IMR-90 (cell line): ENCODE measurements around the gene NTM. TPM values are rescaled to one million over a fixed set of nuclear protein-coding genes. Genes with fewer than 3 reads are reported as not detected.

ENCODE experiments used
- ATAC-seq: fragments of 200-7000 bp; cut with Tn5 transposase; 2 replicates; pipeline ENCODE4 v1.9.1; 2020; ENCODE audit warnings: low read depth, mild to moderate bottlenecking, moderate library complexity
- BruUV-seq: library from RNA; stranded (reverse); fragments of 400-500 nt; replicated peaks from 2 replicates; lab custom pipeline; 2021; lab: Mats Ljungman, UMichigan
- CTCF ChIA-PET: fragments of 300-600 bp; formaldehyde crosslinking; extraction: SDS; loops from one replicate; lab custom pipeline; 2021; ENCODE audit warnings: antibody characterized with exemption; lab: Yijun Ruan, JAX
- POLR2A ChIA-PET: fragments of 300-600 bp; sonication (Branson Sonifier 250); formaldehyde crosslinking; loops from one replicate; lab custom pipeline; 2022; ENCODE audit warnings: antibody characterized with exemption; ENCODE audit not compliant: unreplicated experiment; lab: Charles Lee
- DNase-seq: peaks from one replicate; pipeline ENCODE4 v3.0.0; 2013
- H2AFZ ChIP-seq: replicated peaks from 2 replicates; pipeline ENCODE3; 2013; ENCODE audit warnings: low read length, mild to moderate bottlenecking; ENCODE audit not compliant: poor library complexity
- H2AK5ac ChIP-seq: 2 replicates; pipeline ENCODE4 v1.6.1; 2013; ENCODE audit warnings: low read depth, low read length, inconsistent platforms
- H2AK9ac ChIP-seq: replicated peaks from 2 replicates; pipeline ENCODE3; 2013; ENCODE audit warnings: mild to moderate bottlenecking, low read depth, low read length, moderate library complexity; ENCODE audit not compliant: poor library complexity
- H2BK120ac ChIP-seq: 2 replicates; pipeline ENCODE4 v1.6.1; 2013; ENCODE audit warnings: low read depth, low read length, inconsistent platforms
- H2BK15ac ChIP-seq: 3 replicates; pipeline ENCODE4 v1.6.1; 2013; ENCODE audit warnings: low read depth, low read length, inconsistent platforms
- H2BK20ac ChIP-seq: 2 replicates; pipeline ENCODE4 v1.6.1; 2013; ENCODE audit warnings: low read depth, mild to moderate bottlenecking, inconsistent platforms, low read length, moderate library complexity
- H2BK5ac ChIP-seq: 2 replicates; pipeline ENCODE4 v1.6.1; 2013; ENCODE audit warnings: mild to moderate bottlenecking, low read depth, low read length, inconsistent platforms; ENCODE audit not compliant: poor library complexity, severe bottlenecking
- H3K14ac ChIP-seq: replicated peaks from 2 replicates; pipeline ENCODE4 v1.6.1; 2013; ENCODE audit warnings: low read depth, low read length, inconsistent platforms
- H3K18ac ChIP-seq: 2 replicates; pipeline ENCODE4 v1.6.1; 2013; ENCODE audit warnings: low read depth, low read length, control low read depth
- H3K23ac ChIP-seq: 2 replicates; pipeline ENCODE4 v1.6.1; 2013; ENCODE audit warnings: low read depth, low read length, inconsistent platforms
- H3K27ac ChIP-seq: 2 replicates; pipeline ENCODE4 v1.5.1; 2013; ENCODE audit warnings: mild to moderate bottlenecking, control low read depth, low read length; ENCODE audit not compliant: insufficient read depth
- H3K27me3 ChIP-seq: 2 replicates; pipeline ENCODE4 v1.6.1; 2013; ENCODE audit warnings: low read length; ENCODE audit not compliant: control insufficient read depth, insufficient read depth
- H3K36me3 ChIP-seq: 2 replicates; pipeline ENCODE4 v1.6.1; 2013; ENCODE audit warnings: low read length, mixed read lengths; ENCODE audit not compliant: control insufficient read depth, insufficient read depth
- H3K4ac ChIP-seq: 2 replicates; pipeline ENCODE4 v1.6.1; 2013; ENCODE audit warnings: low read depth, low read length, inconsistent platforms
- H3K4me1 ChIP-seq: 2 replicates; pipeline ENCODE4 v1.6.1; 2013; ENCODE audit warnings: low read length, mixed read lengths; ENCODE audit not compliant: control insufficient read depth, insufficient read depth
- H3K4me2 ChIP-seq: 2 replicates; pipeline ENCODE4 v1.6.1; 2013; ENCODE audit warnings: low read depth, mild to moderate bottlenecking, control low read depth, low read length, moderate library complexity
- H3K4me3 ChIP-seq: 2 replicates; pipeline ENCODE4 v1.5.1; 2013; ENCODE audit warnings: low read depth, mild to moderate bottlenecking, control low read depth, low read length, moderate library complexity; ENCODE audit not compliant: insufficient read depth
- H3K56ac ChIP-seq: 2 replicates; pipeline ENCODE4 v1.6.1; 2013; ENCODE audit warnings: low read length, inconsistent platforms; ENCODE audit not compliant: insufficient read depth; ENCODE audit errors: extremely low read depth
- H3K79me1 ChIP-seq, 2 experiments: 2 replicates each; pipeline ENCODE4 v1.6.1; 2013; ENCODE audit warnings: low read length in 2 of 2, inconsistent platforms in 1 of 2, low read depth in 1 of 2
- H3K9ac ChIP-seq: 2 replicates; pipeline ENCODE4 v1.6.1; 2013; ENCODE audit warnings: low read depth, low read length, control low read depth
- H3K9me1 ChIP-seq: 2 replicates; pipeline ENCODE4 v1.6.1; 2013; ENCODE audit warnings: low read length, inconsistent platforms; ENCODE audit not compliant: insufficient read depth
- H3K9me3 ChIP-seq: 2 replicates; pipeline ENCODE4 v1.6.1; 2013; ENCODE audit warnings: low read length; ENCODE audit not compliant: control insufficient read depth, insufficient read depth
- H4K20me1 ChIP-seq: 2 replicates; pipeline ENCODE4 v1.6.1; 2013; ENCODE audit warnings: low read length, inconsistent platforms; ENCODE audit not compliant: insufficient read depth
- H4K5ac ChIP-seq: 2 replicates; pipeline ENCODE4 v1.6.1; 2013; ENCODE audit warnings: mild to moderate bottlenecking, low read depth, low read length, control low read depth
- H4K8ac ChIP-seq, 2 experiments: 2 replicates each; pipeline ENCODE4 v1.6.1; 2013; ENCODE audit warnings: low read depth in 2 of 2, low read length in 2 of 2, control low read depth in 1 of 2, inconsistent platforms in 1 of 2
- H4K91ac ChIP-seq: 2 replicates; pipeline ENCODE4 v1.6.1; 2013; ENCODE audit warnings: low read depth, low read length, inconsistent platforms; ENCODE audit not compliant: insufficient read depth
- CEBPB ChIP-seq: IDR thresholded peaks from 2 replicates; pipeline ENCODE4 v1.6.1; 2012; ENCODE audit warnings: low read depth, low read length, improper control_type of control experiment
- FOS ChIP-seq: fragments of 150-350 bp; IDR thresholded peaks from 2 replicates; pipeline ENCODE4 v1.6.1; 2016; ENCODE audit warnings: low read depth, low read length
- MAZ ChIP-seq: IDR thresholded peaks from 2 replicates; pipeline ENCODE4 v1.6.1; 2012; ENCODE audit warnings: low read depth, mild to moderate bottlenecking, low read length, improper control_type of control experiment, moderate library complexity, borderline replicate concordance
- MXI1 ChIP-seq: IDR thresholded peaks from 2 replicates; pipeline ENCODE4 v1.6.1; 2012; ENCODE audit warnings: low read depth, mild to moderate bottlenecking, low read length, moderate library complexity, borderline replicate concordance
- POLR2A ChIP-seq: IDR thresholded peaks from 2 replicates; pipeline ENCODE4 v1.6.1; 2012; ENCODE audit warnings: mild to moderate bottlenecking, low read depth, low read length
- RAD21 ChIP-seq: IDR thresholded peaks from 2 replicates; pipeline ENCODE4 v1.6.1; 2012; ENCODE audit warnings: low read length, improper control_type of control experiment
- SMC3 ChIP-seq: fragments of 150-350 bp; IDR thresholded peaks from 2 replicates; pipeline ENCODE4 v1.6.1; 2016; ENCODE audit warnings: low read depth, mild to moderate bottlenecking, antibody characterized with exemption, low read length, moderate library complexity
- WGBS, 2 experiments: methylation state at CpG; one replicate each; pipeline versions ENCODE4 v1.1.5 to v1.1.7; 2013; ENCODE audit warnings: missing lambda C conversion rate in 2 of 2; ENCODE audit not compliant: insufficient read length in 1 of 2; ENCODE audit errors: extremely low coverage in 2 of 2; 5-methylcytosine and 5-hydroxymethylcytosine counted together
- dilution Hi-C: fragments of 300-500 bp; cut with HindIII; formaldehyde crosslinking; loops from one replicate; pipeline ENCODE4 v1.14.3; 2018; ENCODE audit warnings: low sequenced_read_pairs; ENCODE audit not compliant: unreplicated experiment
- in situ Hi-C: fragments of 300-500 bp; cut with MboI; formaldehyde crosslinking; loops from 3 replicates; pipeline ENCODE4 v1.14.3; 2019; ENCODE audit warnings: low sequenced_read_pairs, inconsistent platforms, mixed read lengths
- intact Hi-C: fragments of 100-400 bp; cut with micrococcal nuclease; formaldehyde crosslinking; loops from 2 replicates; pipeline ENCODE4 v1.10.0; 2022
- polyA plus RNA-seq, 3 experiments: library from polyadenylated mRNA; depleted of rRNA; stranded (reverse); fragments of >200 nt; gene quantifications; 2 replicates each; pipeline ENCODE4 v1.2.3, GENCODE V29; 2012; ENCODE audit warnings: low replicate concordance in 1 of 3
- total RNA-seq: library from RNA; depleted of rRNA; stranded (reverse); fragments of >200 nt; gene quantifications from 2 replicates; pipeline ENCODE4 v1.2.3, GENCODE V29; 2012
- TF ChIP-seq, protein P1 (sequence below): conservative IDR thresholded peaks from 2 replicates; pipeline ENCODE4 v1.5.1; 2012; ENCODE audit warnings: mild to moderate bottlenecking, low read depth, low read length, improper control_type of control experiment

NTM gene
- total and polyA plus RNA-seq, 2 of the 4 experiments (the other 2 are of a cell fraction), result 19.5 to 25.5 TPM

DNA sequence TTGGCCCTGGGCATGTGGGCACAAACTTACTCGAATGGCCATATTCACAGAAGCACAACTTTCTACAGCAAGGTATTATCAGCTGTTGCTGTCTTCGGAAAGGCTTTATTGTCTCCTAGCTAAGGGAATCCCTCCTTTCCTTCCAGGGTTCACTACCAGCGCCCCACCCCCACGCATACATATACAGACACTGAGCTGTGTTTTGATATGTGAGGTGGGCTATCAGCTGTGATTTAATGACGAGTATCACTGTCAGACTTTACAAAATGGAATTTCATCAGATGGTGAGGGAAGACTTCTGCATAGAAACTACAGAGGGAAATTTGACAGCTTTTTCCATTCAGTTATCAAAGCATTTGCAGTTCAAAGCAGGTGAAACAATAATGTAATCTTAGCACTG is 730.2 kb downstream of the NTM start:
- WGBS, 2 experiments, result no CpG with 5 or more reads among the region's 5 CpGs
- H3K18ac ChIP-seq, result no peak overlapping the region
- dilution Hi-C loops, result no loop called here

More for the DNA sequence above, 730.2 kb downstream of the NTM start:
- DNase-seq (no peak), ATAC-seq (no peak)
- Histone ChIP-seq H4K5ac (no peak overlapping the region), H3K56ac (no peak overlapping the region), H2AK9ac (no peak overlapping the region), H3K9ac (no peak overlapping the region), H3K27me3 (no peaks in the 10 kb centered on the region), H3K9me3 (no peaks in the 10 kb centered on the region), H3K14ac (peak overlapping the region; percentile 44; the same call in 1 of the 2 replicates), H2BK5ac (no peak overlapping the region), H3K4me1 (peaks cover 11% of the 10 kb centered on the region), H2AK5ac (peak overlapping the region; percentile 56; the same call in 1 of the 2 replicates), H4K20me1 (no peaks in the 10 kb centered on the region), H2AFZ (no peak overlapping the region), H4K91ac (no peak overlapping the region), H4K8ac (0 out of 4 replicates have a peak overlapping the region, but pooled peaks of 1 of the 2 experiments have one; percentile 34), H3K79me1 (peaks cover 17 to 43% of the 10 kb centered on the region in 2 experiments; a peak in 3 of 4 replicates), H2BK20ac (peak overlapping the region; percentile 38), H2BK120ac (peak overlapping the region; percentile 92; the same call in 1 of the 2 replicates), H2BK15ac (peak overlapping the region; percentile 48; the same call in 2 of the 3 replicates), H3K23ac (no peak overlapping the region), H3K4ac (peak overlapping the region; percentile 32; the same call in 1 of the 2 replicates), H3K36me3 (no peaks in the 10 kb centered on the region), H3K9me1 (peaks cover 25% of the 10 kb centered on the region), H3K4me2 (no peak overlapping the region), H3K4me3 (no peak overlapping the region), H3K27ac (no peak overlapping the region)
- intact Hi-C loops, result no loop called here
- ChIA-PET POLR2A (no interaction called here), CTCF (no interaction called here)
- no TSS peak for BruUV-seq
- in situ Hi-C loops, result no loop called here
- TF ChIP-seq FOS (no peak), SMC3 (no peak), MXI1 (no peak), CEBPB (no peak), RAD21 (no peak), POLR2A (no peak), MAZ (no peak)
- TF ChIP-seq, protein P1, sequence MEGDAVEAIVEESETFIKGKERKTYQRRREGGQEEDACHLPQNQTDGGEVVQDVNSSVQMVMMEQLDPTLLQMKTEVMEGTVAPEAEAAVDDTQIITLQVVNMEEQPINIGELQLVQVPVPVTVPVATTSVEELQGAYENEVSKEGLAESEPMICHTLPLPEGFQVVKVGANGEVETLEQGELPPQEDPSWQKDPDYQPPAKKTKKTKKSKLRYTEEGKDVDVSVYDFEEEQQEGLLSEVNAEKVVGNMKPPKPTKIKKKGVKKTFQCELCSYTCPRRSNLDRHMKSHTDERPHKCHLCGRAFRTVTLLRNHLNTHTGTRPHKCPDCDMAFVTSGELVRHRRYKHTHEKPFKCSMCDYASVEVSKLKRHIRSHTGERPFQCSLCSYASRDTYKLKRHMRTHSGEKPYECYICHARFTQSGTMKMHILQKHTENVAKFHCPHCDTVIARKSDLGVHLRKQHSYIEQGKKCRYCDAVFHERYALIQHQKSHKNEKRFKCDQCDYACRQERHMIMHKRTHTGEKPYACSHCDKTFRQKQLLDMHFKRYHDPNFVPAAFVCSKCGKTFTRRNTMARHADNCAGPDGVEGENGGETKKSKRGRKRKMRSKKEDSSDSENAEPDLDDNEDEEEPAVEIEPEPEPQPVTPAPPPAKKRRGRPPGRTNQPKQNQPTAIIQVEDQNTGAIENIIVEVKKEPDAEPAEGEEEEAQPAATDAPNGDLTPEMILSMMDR, result no peak
